GM23248 (cell line): ENCODE data around the gene APCDD1.

ENCODE experiments used
- EZH2 ChIP-seq: fragments of 200-600 bp; sonication (generic); IDR thresholded peaks from 2 replicates; pipeline ENCODE4 v1.6.1; 2018; ENCODE audit warnings: antibody characterized with exemption, mild to moderate bottlenecking; ENCODE audit not compliant: insufficient read depth, poor library complexity, severe bottlenecking
- EZH2phosphoT487 ChIP-seq: fragments of 200-600 bp; sonication (generic); IDR thresholded peaks from 2 replicates; pipeline ENCODE4 v1.6.1; 2018; ENCODE audit warnings: antibody characterized with exemption, moderate library complexity, mild to moderate bottlenecking, low read depth; ENCODE audit not compliant: insufficient read depth

GRCh38 chr18:10430677-10431076, 23.8 kb upstream of the APCDD1 start:
- TF ChIP-seq EZH2phosphoT487 (no peak), EZH2 (no peak)
